Natural killer cell (primary cell): Measurements from ENCODE around the gene ORC1. TPM values are rescaled to one million over a fixed set of nuclear protein-coding genes. Genes with fewer than 3 reads are reported as not detected.

Source experiments
- ATAC-seq, 3 donors: fragments of 150-1000 bp in 2 of 3; fragments of 200-7000 bp in 1 of 3; cut with Tn5 transposase; 1 replicate in 1 of 3; 2 replicates in 2 of 3; pipeline ENCODE4 v1.10.0; 2021; ENCODE audit warnings: mild to moderate bottlenecking in 2 of 3, moderate library complexity in 2 of 3
- DNase-seq, 2 donors: peaks; one replicate each; pipeline versions ENCODE4 v3.0.0 to v3.0.0-alpha.2; 2013 to 2021; ENCODE audit warnings: mixed read lengths in 1 of 2
- H3K27ac ChIP-seq: one replicate; pipeline ENCODE4 v1.5.1; 2013; ENCODE audit warnings: mild to moderate bottlenecking, low read length
- H3K27me3 ChIP-seq: one replicate; pipeline ENCODE4 v1.6.1; 2013; ENCODE audit warnings: low read length; ENCODE audit not compliant: control insufficient read depth, insufficient read depth
- H3K36me3 ChIP-seq: one replicate; pipeline ENCODE4 v1.6.1; 2013; ENCODE audit warnings: low read length; ENCODE audit not compliant: control insufficient read depth, insufficient read depth
- H3K4me1 ChIP-seq: one replicate; pipeline ENCODE4 v1.6.1; 2013; ENCODE audit warnings: low read length; ENCODE audit not compliant: control insufficient read depth, insufficient read depth
- H3K4me3 ChIP-seq: one replicate; pipeline ENCODE4 v1.5.1; 2013; ENCODE audit warnings: low read length
- H3K9me3 ChIP-seq: one replicate; pipeline ENCODE4 v1.6.1; 2013; ENCODE audit warnings: low read length; ENCODE audit not compliant: control insufficient read depth, insufficient read depth
- H3K27ac Mint-ChIP-seq, 2 donors: one replicate each; pipeline ENCODE4 v1.8.0; 2022; ENCODE audit warnings: mild to moderate bottlenecking in 2 of 2, mixed read lengths in 2 of 2, moderate library complexity in 1 of 2
- H3K27me3 Mint-ChIP-seq, 2 donors: one replicate each; pipeline ENCODE4 v1.8.0; 2022; ENCODE audit warnings: low read depth in 2 of 2, mixed read lengths in 2 of 2
- H3K36me3 Mint-ChIP-seq: one replicate; pipeline ENCODE4 v1.8.0; 2022; ENCODE audit warnings: mixed read lengths
- H3K4me1 Mint-ChIP-seq, 2 donors: one replicate each; pipeline ENCODE4 v1.8.0; 2022; ENCODE audit warnings: mixed read lengths in 2 of 2
- H3K4me3 Mint-ChIP-seq: one replicate; pipeline ENCODE4 v1.8.0; 2022; ENCODE audit warnings: mild to moderate bottlenecking, moderate library complexity, mixed read lengths
- H3K9me3 Mint-ChIP-seq, 2 donors: one replicate each; pipeline ENCODE4 v1.8.0; 2022; ENCODE audit warnings: mixed read lengths in 2 of 2
- CTCF ChIP-seq: fragments of 200-600 bp; IDR thresholded peaks from one replicate; pipeline ENCODE4 v1.8.0; 2022; ENCODE audit warnings: antibody characterized with exemption
- WGBS: methylation state at CpG from one replicate; pipeline ENCODE4 v1.1.7; 2013; ENCODE audit warnings: missing lambda C conversion rate; ENCODE audit not compliant: insufficient coverage; 5-methylcytosine and 5-hydroxymethylcytosine counted together
- intact Hi-C: fragments of 100-400 bp; cut with micrococcal nuclease; formaldehyde crosslinking; loops from one replicate; pipeline ENCODE4 v1.14.2; 2022
- total RNA-seq, 4 donors: library from RNA; stranded (reverse); fragments of 120-200 nt in 1 of 4; gene quantifications; one replicate each; pipeline versions ENCODE4 v1.2.3 to v1.2.4, GENCODE V29; 2013 to 2022

ORC1 gene
- total RNA-seq, result 1 to 10 TPM; 1.9 to 2.6 (median 2.1) TPM
- total RNA-seq (2013), result 1.5 TPM

DNA sequence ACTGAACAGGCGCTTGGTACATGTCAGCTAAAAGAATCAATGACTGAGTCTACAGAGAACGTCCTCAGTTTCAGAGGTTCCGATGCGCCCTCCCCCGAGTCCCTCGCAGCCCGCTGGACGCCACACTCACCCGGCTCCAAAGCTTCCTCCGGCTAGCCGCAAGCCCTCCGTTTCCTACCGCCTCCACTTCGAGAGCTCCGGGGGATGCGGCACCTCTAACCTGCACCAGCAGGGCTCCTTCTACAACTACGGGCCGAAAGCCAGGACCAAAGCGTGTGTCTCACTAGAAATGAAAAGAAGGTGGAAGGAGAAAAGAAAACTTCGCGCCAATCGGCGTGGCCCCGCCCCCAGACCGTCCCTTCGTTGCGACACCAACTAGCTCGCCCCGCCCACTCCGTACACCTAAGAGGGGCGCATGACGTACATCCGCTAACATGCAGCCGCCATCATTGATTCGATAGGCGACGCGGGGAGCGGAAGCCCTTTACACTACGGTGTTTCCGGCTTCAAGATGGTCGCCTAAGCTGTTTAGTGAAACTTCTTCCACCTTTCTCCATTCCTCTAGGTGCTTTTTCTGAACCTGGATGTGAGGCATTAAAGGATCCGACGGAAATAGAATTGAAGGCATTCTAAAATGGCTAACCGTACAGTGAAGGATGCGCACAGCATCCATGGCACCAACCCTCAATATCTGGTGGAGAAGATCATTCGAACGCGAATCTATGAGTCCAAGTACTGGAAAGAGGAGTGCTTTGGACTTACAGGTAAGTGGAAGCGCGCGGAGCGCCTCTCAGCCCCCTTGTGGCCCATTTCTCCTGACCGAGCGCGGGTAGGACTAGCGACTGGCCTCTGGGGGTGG is at the start of gene ORC1, which contains the start of gene PRPF38A:
TSS of gene ORC1 (minus strand) at position 308 of the 859 bp plus-strand sequence. CDS start 2,200 bp downstream, outside the sequence.
TSS of gene PRPF38A (plus strand) at position 487 of the 859 bp plus-strand sequence. CDS start at position 635, 148 bp downstream.
- Histone ChIP-seq H3K36me3 (peaks cover 19% of the 10 kb centered on the region), H3K27me3 (no peaks in the 10 kb centered on the region), H3K27ac (peak within 1 kb of the TSS; percentile 87), H3K9me3 (no peaks in the 10 kb centered on the region), H3K4me3 (peak within 1 kb of the TSS; percentile 72), H3K4me1 (peaks cover 10% of the 10 kb centered on the region)
- intact Hi-C loops, result loop anchor here (1.0 to 5.0 kb wide), 6 partner anchors 20 to 322 kb away; partner anchors contain the start of genes CC2D1B and ZYG11B
- Mint-ChIP-seq H3K27ac (peak within 1 kb of the TSS; percentile 95 to 98), H3K36me3 (peaks cover 10% of the 10 kb centered on the region), H3K27me3 (no peaks in the 10 kb centered on the region), H3K9me3 (no peaks in the 10 kb centered on the region), H3K4me1 (peaks cover 34 to 50% of the 10 kb centered on the region in 2 donors), H3K4me3 (peak within 1 kb of the TSS; percentile 100)
- TF ChIP-seq CTCF, result peak; percentile 47
- DNase-seq (peak; percentile 96 to 100), ATAC-seq (peak; percentile 92 to 97 (median 94))
- WGBS, result under 1% methylated on average over 57 of the region's 57 CpGs

- Mint-ChIP-seq H3K36me3 (no peaks in the 10 kb centered on the region), H3K4me1 (no peaks in the 10 kb centered on the region), H3K27ac (no peak overlapping the region), H3K27me3 (no peaks in the 10 kb centered on the region), H3K9me3 (no peaks in the 10 kb centered on the region), H3K4me3 (no peak overlapping the region)
- 100% methylated on average over 2 of the region's 2 CpGs for WGBS
- H3K4me3 ChIP-seq, result no peak overlapping the region
- H3K9me3 ChIP-seq, result no peaks in the 10 kb centered on the region
- ATAC-seq (no peak), DNase-seq (no peak)
- intact Hi-C loops, result no loop called here
- H3K4me1 ChIP-seq, result no peaks in the 10 kb centered on the region
- peaks cover 48% of the 10 kb centered on the region for H3K36me3 ChIP-seq
- TF ChIP-seq CTCF, result no peak
- no peaks in the 10 kb centered on the region for H3K27me3 ChIP-seq
- H3K27ac ChIP-seq, result no peak overlapping the region
Observed at GRCh38 chr1:52444463-52444862, 40.2 kb upstream of the ORC1 start.

DNA sequence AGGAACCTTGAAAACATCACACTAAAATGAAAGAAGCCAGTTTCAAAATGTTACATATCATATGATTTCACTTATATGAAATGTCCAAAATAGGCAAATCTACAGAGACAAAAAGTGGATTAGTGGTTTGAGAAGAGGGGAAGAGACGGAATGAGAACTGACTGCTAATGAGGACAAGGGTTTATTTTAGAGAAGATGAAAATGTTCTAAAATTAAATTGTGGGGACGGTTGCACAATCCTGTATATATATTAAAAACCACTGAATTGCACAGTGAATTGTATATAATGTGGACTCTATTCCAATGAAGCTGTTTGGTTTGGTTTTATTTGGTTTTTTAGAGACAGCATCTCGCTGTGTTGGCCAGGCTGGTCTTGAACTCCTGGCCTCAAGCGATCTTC is 35.8 kb upstream of the ORC1 start:
- Mint-ChIP-seq H3K27me3 (no peaks in the 10 kb centered on the region), H3K9me3 (no peaks in the 10 kb centered on the region), H3K4me3 (no peak overlapping the region), H3K36me3 (peaks cover 10% of the 10 kb centered on the region), H3K27ac (peak overlapping the region in 1 of 2 donors; percentile 18), H3K4me1 (no peaks in the 10 kb centered on the region)
- DNase-seq (no peak), ATAC-seq (no peak)
- Histone ChIP-seq H3K27ac (no peak overlapping the region), H3K27me3 (no peaks in the 10 kb centered on the region), H3K4me1 (no peaks in the 10 kb centered on the region), H3K36me3 (peaks cover 60% of the 10 kb centered on the region), H3K4me3 (no peak overlapping the region), H3K9me3 (no peaks in the 10 kb centered on the region)
- 90% methylated on average over 2 of the region's 4 CpGs for WGBS
- intact Hi-C loops, result no loop called here
- no peak for TF ChIP-seq CTCF
